ENCODE data around the gene XPO4. TPM values are rescaled to one million over a fixed set of nuclear protein-coding genes. Genes with fewer than 3 reads are reported as not detected.
A peak's percentile ranks its signal among the peaks of the same experiment; 100 is the strongest.

The XPO4 gene
- total and polyA plus RNA-seq, 3 donors from 2014 or later: 13.0 to 31.4 (median 27.6) TPM

DNA sequence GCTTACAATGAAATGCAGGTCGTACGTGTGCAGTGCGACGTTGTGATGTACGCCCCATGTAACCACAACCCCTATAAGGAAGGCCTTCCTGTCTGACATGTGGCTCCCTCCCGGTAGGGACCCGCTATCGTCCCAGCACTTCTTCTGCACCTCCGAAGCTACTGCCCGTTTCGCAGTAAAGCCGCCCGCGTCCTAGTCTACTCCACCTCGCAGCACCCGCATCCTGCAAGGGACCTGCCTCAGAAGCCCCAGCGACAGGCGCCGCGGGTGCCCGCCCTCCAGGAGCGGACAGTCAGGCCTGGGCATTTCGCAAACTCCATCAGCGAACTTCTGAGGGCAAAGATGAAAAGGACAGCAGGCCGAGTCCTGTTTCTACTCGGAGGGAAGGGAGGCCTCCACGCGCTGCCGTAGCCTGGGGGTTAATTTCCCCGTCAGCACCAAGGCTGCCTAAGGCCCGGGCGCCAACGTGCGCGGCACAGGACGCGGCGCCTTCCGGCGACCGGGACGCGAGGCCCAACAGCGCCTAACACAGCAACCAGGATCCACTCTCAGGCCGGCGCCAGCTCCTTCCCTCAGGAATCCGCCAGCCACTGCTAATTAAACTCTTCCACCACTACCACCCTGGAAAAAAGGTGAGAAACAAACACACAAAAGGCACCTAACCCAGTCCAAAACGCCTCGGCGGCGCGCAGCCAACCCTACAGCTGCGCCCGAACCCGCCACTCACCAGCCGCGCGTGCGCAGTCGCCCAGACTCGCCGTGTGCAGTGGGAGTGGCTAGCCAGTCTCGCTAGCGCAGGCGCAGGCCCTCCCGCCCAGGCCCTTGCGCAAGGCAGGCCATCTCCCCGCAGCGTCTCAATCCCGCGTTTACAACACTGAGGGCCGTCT lies 129.1 kb downstream of the XPO4 start, which contains the start of gene EEF1AKMT1:
EEF1AKMT1 (minus strand) TSS at position 768 of the 887 bp plus-strand sequence. CDS start 16,363 bp downstream, outside the sequence.
- Histone ChIP-seq H3K36me3 (ENCODE audit: low read depth, missing control alignments) (no peaks in the 10 kb centered on the region), H3K9me3 (no peaks in the 10 kb centered on the region), H3K27me3 (no peaks in the 10 kb centered on the region), H3K4me1 (peaks cover 8% of the 10 kb centered on the region), H3K27ac (peak within 1 kb of the TSS; percentile 89 to 92), H3K4me3 (peak within 1 kb of the TSS; percentile 77 to 83)
- WGBS, 2 donors: 0 to 1% methylated on average over 58 to 72 of the region's 72 CpGs
- intact Hi-C loops (cut with DNase I; ENCODE audit: low total_unique reads): no loop called here
- DNase-seq: peak; percentile 93
- peak; percentile 65 for TF ChIP-seq POLR2A (IDR thresholded peaks at IDR 0.05)
- TF ChIP-seq, protein P1, sequence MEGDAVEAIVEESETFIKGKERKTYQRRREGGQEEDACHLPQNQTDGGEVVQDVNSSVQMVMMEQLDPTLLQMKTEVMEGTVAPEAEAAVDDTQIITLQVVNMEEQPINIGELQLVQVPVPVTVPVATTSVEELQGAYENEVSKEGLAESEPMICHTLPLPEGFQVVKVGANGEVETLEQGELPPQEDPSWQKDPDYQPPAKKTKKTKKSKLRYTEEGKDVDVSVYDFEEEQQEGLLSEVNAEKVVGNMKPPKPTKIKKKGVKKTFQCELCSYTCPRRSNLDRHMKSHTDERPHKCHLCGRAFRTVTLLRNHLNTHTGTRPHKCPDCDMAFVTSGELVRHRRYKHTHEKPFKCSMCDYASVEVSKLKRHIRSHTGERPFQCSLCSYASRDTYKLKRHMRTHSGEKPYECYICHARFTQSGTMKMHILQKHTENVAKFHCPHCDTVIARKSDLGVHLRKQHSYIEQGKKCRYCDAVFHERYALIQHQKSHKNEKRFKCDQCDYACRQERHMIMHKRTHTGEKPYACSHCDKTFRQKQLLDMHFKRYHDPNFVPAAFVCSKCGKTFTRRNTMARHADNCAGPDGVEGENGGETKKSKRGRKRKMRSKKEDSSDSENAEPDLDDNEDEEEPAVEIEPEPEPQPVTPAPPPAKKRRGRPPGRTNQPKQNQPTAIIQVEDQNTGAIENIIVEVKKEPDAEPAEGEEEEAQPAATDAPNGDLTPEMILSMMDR (IDR thresholded peaks at IDR 0.05): peak in 1 of 3 experiments; percentile 4

DNA sequence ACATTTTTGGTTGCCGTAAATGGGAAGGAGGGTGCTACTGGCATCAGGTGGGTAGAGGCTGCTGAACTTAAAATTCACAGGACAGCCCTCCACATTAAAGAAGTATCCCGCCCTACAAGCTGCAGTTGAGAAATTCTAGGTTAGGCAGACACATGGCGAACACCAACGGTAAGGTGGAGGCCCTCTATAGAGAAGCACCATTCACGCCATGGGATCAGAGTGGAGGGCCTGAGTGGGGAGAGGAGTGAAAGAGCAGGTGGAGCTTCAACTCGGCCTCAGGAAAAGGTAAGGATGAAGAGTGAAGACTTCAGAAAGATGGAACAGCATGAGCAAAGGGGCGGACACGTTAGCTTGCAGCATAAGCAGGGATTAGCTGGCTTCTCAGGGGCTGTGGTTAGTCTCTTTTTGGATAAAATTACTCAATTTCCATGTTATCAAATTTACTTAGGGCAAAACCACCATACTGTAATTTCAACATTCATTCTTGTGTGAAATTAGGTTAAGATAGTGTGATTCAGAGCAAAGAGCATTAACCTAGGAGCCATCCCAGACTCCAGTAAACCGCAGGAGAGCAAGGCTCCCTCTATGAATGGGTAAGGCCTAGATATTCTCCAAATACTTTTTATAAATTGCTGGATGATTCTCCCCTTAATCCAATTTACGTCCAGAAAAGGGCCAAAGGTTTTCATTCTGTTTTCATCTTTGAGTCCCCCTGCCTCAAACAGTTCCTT lies 130.0 kb downstream of the XPO4 start:
- no peaks in the 10 kb centered on the region for H3K27me3 ChIP-seq
- peak overlapping the region; percentile 77 to 83 for H3K4me3 ChIP-seq
- H3K36me3 ChIP-seq (ENCODE audit: low read depth, missing control alignments): no peaks in the 10 kb centered on the region
- H3K27ac ChIP-seq: peak overlapping the region; percentile 7 to 89
- 45 to 64% methylated on average over 10 of the region's 10 CpGs for WGBS, 2 donors
- no peak for DNase-seq
- no peak for TF ChIP-seq POLR2A (IDR thresholded peaks at IDR 0.05)
- TF ChIP-seq, protein P1 (IDR thresholded peaks at IDR 0.05): no peak
- H3K9me3 ChIP-seq: no peaks in the 10 kb centered on the region
- intact Hi-C loops (cut with DNase I; ENCODE audit: low total_unique reads): no loop called here
- H3K4me1 ChIP-seq: peaks cover 8% of the 10 kb centered on the region

DNA sequence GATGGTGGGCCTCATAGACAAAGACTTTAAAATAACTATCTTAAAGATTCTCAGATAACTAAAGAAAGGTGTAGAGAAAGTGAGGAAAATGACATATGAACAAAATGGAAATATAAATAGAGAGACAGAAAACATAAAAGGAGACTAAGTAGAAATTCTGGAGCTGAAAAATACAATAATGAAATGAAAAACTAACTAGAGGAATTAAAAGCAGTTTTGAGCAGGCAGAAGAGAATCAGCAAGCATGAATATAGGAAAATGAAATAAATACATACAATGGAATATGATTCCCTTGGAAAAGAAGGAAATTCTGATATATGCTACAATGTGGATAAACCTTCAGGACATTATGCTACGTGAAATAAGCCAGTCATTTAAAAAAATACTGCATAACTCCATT lies 132.7 kb downstream of the XPO4 start:
- no peaks in the 10 kb centered on the region for H3K36me3 ChIP-seq (ENCODE audit: low read depth, missing control alignments)
- no peak for TF ChIP-seq POLR2A (IDR thresholded peaks at IDR 0.05)
- TF ChIP-seq, protein P1 (IDR thresholded peaks at IDR 0.05): no peak
- WGBS, 2 donors: 93 to 97% methylated on average over 1 of the region's 1 CpG
- H3K27me3 ChIP-seq: no peaks in the 10 kb centered on the region
- intact Hi-C loops (cut with DNase I; ENCODE audit: low total_unique reads): no loop called here
- peaks cover 8% of the 10 kb centered on the region for H3K4me1 ChIP-seq
- H3K9me3 ChIP-seq: no peaks in the 10 kb centered on the region
- H3K4me3 ChIP-seq: no peak overlapping the region
- H3K27ac ChIP-seq: no peak overlapping the region
- no peak for DNase-seq

DNA sequence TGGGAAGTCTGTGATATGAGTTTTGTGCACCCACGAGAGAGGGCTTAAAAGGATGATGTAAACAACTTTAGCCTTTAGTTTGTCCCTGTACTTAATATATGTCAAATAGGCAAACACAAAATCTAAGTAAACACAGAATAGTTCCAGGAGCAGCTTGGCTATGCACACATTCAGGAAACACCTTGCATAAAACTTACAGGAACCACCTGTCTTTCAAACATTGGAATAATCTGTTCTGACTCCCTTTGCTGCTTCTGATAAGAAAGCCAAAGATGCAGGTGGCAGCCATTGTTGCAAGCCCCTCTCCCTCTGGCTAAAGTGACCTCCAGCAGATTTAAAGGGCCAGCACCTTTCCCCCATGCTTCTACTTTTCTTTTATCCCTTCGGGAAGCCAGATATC lies 133.5 kb downstream of the XPO4 start:
- Histone ChIP-seq H3K4me3 (no peak overlapping the region), H3K36me3 (ENCODE audit: low read depth, missing control alignments) (no peaks in the 10 kb centered on the region), H3K9me3 (no peaks in the 10 kb centered on the region), H3K4me1 (peaks cover 8% of the 10 kb centered on the region), H3K27me3 (no peaks in the 10 kb centered on the region), H3K27ac (no peak overlapping the region)
- no peak for DNase-seq
- no peak for TF ChIP-seq POLR2A (IDR thresholded peaks at IDR 0.05)
- TF ChIP-seq, protein P1 (IDR thresholded peaks at IDR 0.05): no peak
- intact Hi-C loops (cut with DNase I; ENCODE audit: low total_unique reads): no loop called here
- WGBS, 2 donors: 62 to 83% methylated on average over 2 of the region's 2 CpGs
